Uterus (tissue), 2 donors: Measurements from ENCODE around the gene RNF115.
A peak's percentile ranks its signal among the peaks of the same experiment; 100 is the strongest.

Source experiments
- POLR2A ChIP-seq, 2 donors: fragments of 450-650 bp; IDR thresholded peaks; one replicate each; pipeline ENCODE4 v1.6.1; 2016; ENCODE audit warnings: antibody characterized with exemption in 2 of 2, mild to moderate bottlenecking in 1 of 2, moderate library complexity in 1 of 2
- TF ChIP-seq, protein P1 (sequence below), 4 experiments: fragments of 200-600 bp in 2 of 4; fragments of 450-650 bp in 2 of 4; sonication (generic) in 2 of 4; IDR thresholded peaks; one replicate each; pipeline ENCODE4 v1.5.1; 2016 to 2019; ENCODE audit warnings: antibody characterized with exemption in 4 of 4, mild to moderate bottlenecking in 2 of 4, moderate library complexity in 1 of 4

DNA sequence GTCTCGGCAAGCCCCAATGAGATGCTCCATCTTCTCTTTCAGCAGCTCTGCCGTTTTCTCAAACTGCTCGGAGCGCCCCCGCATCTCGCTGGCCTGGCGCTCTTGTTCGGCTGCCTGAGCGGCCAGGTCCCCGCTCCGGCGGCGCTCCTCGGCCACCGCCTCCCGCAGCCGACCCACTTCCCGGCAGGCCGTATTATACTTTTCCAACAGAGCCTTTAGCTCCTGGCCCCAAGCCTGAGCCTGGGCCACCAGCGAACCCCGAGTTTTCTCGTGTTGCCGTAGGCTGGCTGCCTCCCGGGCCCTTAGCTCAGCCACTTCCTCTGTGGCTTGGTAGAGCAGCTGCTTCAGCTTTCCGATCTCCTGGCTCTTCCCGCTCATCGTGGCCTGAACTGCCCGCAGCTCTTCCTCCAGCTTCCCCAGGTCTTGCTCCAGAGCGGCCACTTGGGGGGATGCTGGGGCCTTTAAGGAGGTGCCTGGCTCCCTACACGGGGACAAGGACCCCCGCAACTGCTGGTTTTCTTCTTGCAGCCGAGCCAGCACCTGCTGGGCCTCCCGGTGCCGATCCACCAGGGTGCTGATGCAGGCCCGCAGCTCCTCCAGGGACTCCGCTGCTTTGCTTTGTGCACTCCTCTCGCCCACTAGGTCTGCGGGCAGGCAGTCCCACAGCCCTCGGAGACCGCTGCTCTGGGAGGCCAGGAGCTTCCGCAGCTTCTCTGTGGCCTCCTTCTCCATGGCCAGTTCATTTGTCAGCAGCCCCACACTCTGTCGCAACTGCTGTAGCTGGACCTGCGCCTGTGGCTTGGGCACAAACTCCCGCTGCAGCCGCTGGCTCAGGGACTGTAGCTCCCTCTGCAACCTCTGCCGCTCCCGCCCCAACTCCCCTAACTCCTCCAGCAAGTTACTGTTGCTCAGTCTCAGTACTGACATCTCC lies 48.4 kb upstream of the RNF115 start:
- TF ChIP-seq, protein P1, sequence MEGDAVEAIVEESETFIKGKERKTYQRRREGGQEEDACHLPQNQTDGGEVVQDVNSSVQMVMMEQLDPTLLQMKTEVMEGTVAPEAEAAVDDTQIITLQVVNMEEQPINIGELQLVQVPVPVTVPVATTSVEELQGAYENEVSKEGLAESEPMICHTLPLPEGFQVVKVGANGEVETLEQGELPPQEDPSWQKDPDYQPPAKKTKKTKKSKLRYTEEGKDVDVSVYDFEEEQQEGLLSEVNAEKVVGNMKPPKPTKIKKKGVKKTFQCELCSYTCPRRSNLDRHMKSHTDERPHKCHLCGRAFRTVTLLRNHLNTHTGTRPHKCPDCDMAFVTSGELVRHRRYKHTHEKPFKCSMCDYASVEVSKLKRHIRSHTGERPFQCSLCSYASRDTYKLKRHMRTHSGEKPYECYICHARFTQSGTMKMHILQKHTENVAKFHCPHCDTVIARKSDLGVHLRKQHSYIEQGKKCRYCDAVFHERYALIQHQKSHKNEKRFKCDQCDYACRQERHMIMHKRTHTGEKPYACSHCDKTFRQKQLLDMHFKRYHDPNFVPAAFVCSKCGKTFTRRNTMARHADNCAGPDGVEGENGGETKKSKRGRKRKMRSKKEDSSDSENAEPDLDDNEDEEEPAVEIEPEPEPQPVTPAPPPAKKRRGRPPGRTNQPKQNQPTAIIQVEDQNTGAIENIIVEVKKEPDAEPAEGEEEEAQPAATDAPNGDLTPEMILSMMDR (IDR thresholded peaks at IDR 0.05), result no peak
- peak in 1 of 2 donors; percentile 41 for TF ChIP-seq POLR2A (IDR thresholded peaks at IDR 0.05)
